CD14-positive monocyte (primary cell): ENCODE results near the gene NAT16. TPM values are rescaled to one million over a fixed set of nuclear protein-coding genes. Genes with fewer than 3 reads are reported as not detected.
A peak's percentile ranks its signal among the peaks of the same experiment; 100 is the strongest.

Source experiments
- DNase-seq, 3 donors: peaks; one replicate each; pipeline ENCODE4 v3.0.0-alpha.2; 2011 to 2022
- H2AFZ ChIP-seq: 2 replicates; pipeline ENCODE4 v1.6.0; 2012; ENCODE audit warnings: mild to moderate bottlenecking, low read depth, low read length, inconsistent platforms; ENCODE audit not compliant: insufficient read depth, poor library complexity, severe bottlenecking
- H3K27ac ChIP-seq, 2 donors: 1 replicate in 1 of 2; 2 replicates in 1 of 2; pipeline ENCODE4 v1.5.1; 2012 to 2013; ENCODE audit warnings: low read length in 2 of 2, control low read depth in 1 of 2, inconsistent platforms in 1 of 2, low read depth in 1 of 2, mild to moderate bottlenecking in 1 of 2
- H3K27me3 ChIP-seq, 2 donors: one replicate each; pipeline versions ENCODE4 v1.6.0 to v1.6.1; 2011 to 2013; ENCODE audit warnings: low read length in 2 of 2; ENCODE audit not compliant: control insufficient read depth in 2 of 2, insufficient read depth in 2 of 2
- H3K36me3 ChIP-seq, 2 donors: replicated peaks in 1 of 2; 1 replicate in 1 of 2; 2 replicates in 1 of 2; pipeline versions ENCODE4 v1.5.1 to v1.6.1; 2012 to 2013; ENCODE audit warnings: low read length in 2 of 2, control low read depth in 1 of 2, inconsistent platforms in 1 of 2, mild to moderate bottlenecking in 1 of 2; ENCODE audit not compliant: insufficient read depth in 2 of 2, control insufficient read depth in 1 of 2
- H3K4me1 ChIP-seq, 2 donors: 1 replicate in 1 of 2; 2 replicates in 1 of 2; pipeline versions ENCODE4 v1.5.1 to v1.6.1; 2012 to 2013; ENCODE audit warnings: low read length in 2 of 2, control low read depth in 1 of 2, inconsistent platforms in 1 of 2, mild to moderate bottlenecking in 1 of 2, moderate library complexity in 1 of 2; ENCODE audit not compliant: insufficient read depth in 2 of 2, control insufficient read depth in 1 of 2
- H3K4me2 ChIP-seq: replicated peaks from 2 replicates; pipeline ENCODE3; 2012; ENCODE audit warnings: low read length, moderate library complexity, mild to moderate bottlenecking; ENCODE audit not compliant: poor library complexity, severe bottlenecking; ENCODE audit errors: extremely low read depth
- H3K4me3 ChIP-seq, 3 experiments: fragments of 200-600 bp in 1 of 3; sonication (generic) in 1 of 3; replicated peaks in 1 of 3; 1 replicate in 2 of 3; 2 replicates in 1 of 3; pipeline ENCODE4 v1.5.1; 2011 to 2013; ENCODE audit warnings: low read length in 3 of 3, mild to moderate bottlenecking in 3 of 3, control low read depth in 2 of 3, low read depth in 2 of 3, inconsistent platforms in 1 of 3, moderate library complexity in 1 of 3
- H3K79me2 ChIP-seq: 2 replicates; pipeline ENCODE4 v1.6.0; 2012; ENCODE audit warnings: mild to moderate bottlenecking, control low read depth, inconsistent platforms, low read length, moderate library complexity; ENCODE audit not compliant: insufficient read depth
- H3K9ac ChIP-seq: 2 replicates; pipeline ENCODE4 v1.6.0; 2017; ENCODE audit warnings: low read length, mild to moderate bottlenecking; ENCODE audit not compliant: insufficient read depth, poor library complexity, severe bottlenecking
- H3K9me3 ChIP-seq, 2 donors: replicated peaks in 1 of 2; 1 replicate in 1 of 2; 2 replicates in 1 of 2; pipeline versions ENCODE4 v1.5.1 to v1.6.1; 2012 to 2013; ENCODE audit warnings: low read length in 2 of 2, control low read depth in 1 of 2; ENCODE audit not compliant: control insufficient read depth in 1 of 2, insufficient read depth in 1 of 2
- H4K20me1 ChIP-seq: 2 replicates; pipeline ENCODE4 v1.6.0; 2012; ENCODE audit warnings: mild to moderate bottlenecking, low read length, control low read depth, moderate library complexity; ENCODE audit not compliant: insufficient read depth
- H3K27ac Mint-ChIP-seq, 7 donors: one replicate each; pipeline ENCODE4 v1.8.0; 2020; ENCODE audit warnings: mild to moderate bottlenecking in 7 of 7, mixed read lengths in 7 of 7, moderate library complexity in 6 of 7, inconsistent platforms in 2 of 7
- H3K27me3 Mint-ChIP-seq, 3 donors: one replicate each; pipeline ENCODE4 v1.8.0; 2021 to 2022; ENCODE audit warnings: low read depth in 3 of 3, mild to moderate bottlenecking in 3 of 3, mixed read lengths in 3 of 3, moderate library complexity in 3 of 3, inconsistent platforms in 1 of 3
- H3K36me3 Mint-ChIP-seq, 2 donors: one replicate each; pipeline ENCODE4 v1.8.0; 2020; ENCODE audit warnings: mixed read lengths in 2 of 2, inconsistent platforms in 1 of 2, mild to moderate bottlenecking in 1 of 2
- H3K4me1 Mint-ChIP-seq: one replicate; pipeline ENCODE4 v1.8.0; 2020; ENCODE audit warnings: mild to moderate bottlenecking, mixed read lengths
- H3K4me3 Mint-ChIP-seq, 2 donors: one replicate each; pipeline ENCODE4 v1.8.0; 2020; ENCODE audit warnings: mild to moderate bottlenecking in 2 of 2, mixed read lengths in 2 of 2, moderate library complexity in 1 of 2
- H3K9me3 Mint-ChIP-seq, 7 donors: one replicate each; pipeline ENCODE4 v1.8.0; 2020 to 2022; ENCODE audit warnings: mixed read lengths in 7 of 7, mild to moderate bottlenecking in 6 of 7, moderate library complexity in 6 of 7, inconsistent platforms in 2 of 7
- CTCF ChIP-seq: fragments of 200-600 bp; IDR thresholded peaks from one replicate; pipeline ENCODE4 v1.8.0; 2022; ENCODE audit warnings: antibody characterized with exemption, mild to moderate bottlenecking
- WGBS: methylation state at CpG from one replicate; pipeline ENCODE4 v1.1.5; 2013; ENCODE audit warnings: missing lambda C conversion rate; ENCODE audit not compliant: insufficient coverage; 5-methylcytosine and 5-hydroxymethylcytosine counted together
- intact Hi-C, 2 donors: fragments of 100-400 bp; cut with micrococcal nuclease; formaldehyde crosslinking; loops; one replicate each; pipeline versions ENCODE4 v1.15.0 to v1.15.1; 2023
- polyA plus RNA-seq, 3 donors: library from polyadenylated mRNA; depleted of rRNA in 1 of 3; unstranded in 2 of 3; stranded (reverse) in 1 of 3; fragments of 300-500 nt in 2 of 3; fragments of >200 nt in 1 of 3; fragmentation: Illumina TruSeq in 2 of 3; gene quantifications; 1 replicate in 2 of 3; 2 replicates in 1 of 3; pipeline ENCODE4 v1.2.3, GENCODE V29; 2012 to 2021

NAT16 gene
- polyA plus RNA-seq, 3 donors = not detected

- Histone ChIP-seq H3K4me3 (no peak overlapping the region), H3K27ac (no peak overlapping the region), H3K9ac (no peak overlapping the region), H4K20me1 (no peaks in the 10 kb centered on the region), H3K36me3 (no peaks in the 10 kb centered on the region), H3K27me3 (peaks cover 79 to 98% of the 10 kb centered on the region in 2 donors), H3K79me2 (no peaks in the 10 kb centered on the region), H3K9me3 (peaks cover 5 to 46% of the 10 kb centered on the region in 2 donors), H3K4me2 (no peak overlapping the region), H3K4me1 (peaks cover 27 to 31% of the 10 kb centered on the region in 2 donors), H2AFZ (no peak overlapping the region)
- peaks cover 6 to 43% (median 24%) of the 10 kb centered on the region in 7 donors for H3K9me3 Mint-ChIP-seq
- DNase-seq = no peak
- 0% methylated on average over 1 of the region's 3 CpGs for WGBS
- no peak for TF ChIP-seq CTCF
- H3K27ac Mint-ChIP-seq = no peak overlapping the region
- H3K4me1 Mint-ChIP-seq = peaks cover 32% of the 10 kb centered on the region
- peaks cover 96 to 100% (median 98%) of the 10 kb centered on the region in 3 donors for H3K27me3 Mint-ChIP-seq
- H3K4me3 Mint-ChIP-seq = peak overlapping the region in 1 of 2 donors; percentile 87
- peaks cover 10 to 18% of the 10 kb centered on the region in 2 donors for H3K36me3 Mint-ChIP-seq
- intact Hi-C loops = no loop called here
Measured at GRCh38 chr7:101175664-101176063, 4.4 kb downstream of the NAT16 start.

GRCh38 chr7:101174322-101174854 is 5.7 kb downstream of the NAT16 start:
- intact Hi-C loops = no loop called here
- Histone ChIP-seq H3K27me3 (peaks cover 77 to 100% of the 10 kb centered on the region in 2 donors), H2AFZ (no peak overlapping the region), H4K20me1 (no peaks in the 10 kb centered on the region), H3K27ac (no peak overlapping the region), H3K9ac (no peak overlapping the region), H3K9me3 (peaks cover 5 to 47% of the 10 kb centered on the region in 2 donors), H3K4me2 (peak overlapping the region; percentile 8), H3K79me2 (no peaks in the 10 kb centered on the region), H3K36me3 (no peaks in the 10 kb centered on the region), H3K4me3 (peak overlapping the region in 1 of 3 experiments; percentile 23), H3K4me1 (peaks cover 40 to 43% of the 10 kb centered on the region in 2 donors)
- DNase-seq = no peak
- peaks cover 45% of the 10 kb centered on the region for H3K4me1 Mint-ChIP-seq
- peaks cover 98 to 100% (median 99%) of the 10 kb centered on the region in 3 donors for H3K27me3 Mint-ChIP-seq
- H3K36me3 Mint-ChIP-seq = peaks cover 10 to 21% of the 10 kb centered on the region in 2 donors
- no peak overlapping the region for H3K27ac Mint-ChIP-seq
- WGBS = 3% methylated on average over 27 of the region's 28 CpGs
- peaks cover 6 to 48% (median 23%) of the 10 kb centered on the region in 7 donors for H3K9me3 Mint-ChIP-seq
- peak overlapping the region; percentile 41 to 87 for H3K4me3 Mint-ChIP-seq
- no peak for TF ChIP-seq CTCF
